H54 (cell line): ENCODE results near the gene SLC6A13.
A peak's percentile ranks its signal among the peaks of the same experiment; 100 is the strongest.

Source experiments
- DNase-seq: peaks from one replicate; pipeline ENCODE4 v3.0.0; 2011; ENCODE audit warnings: low spot score, mixed read lengths; ENCODE audit not compliant: insufficient read length
- FAIRE-seq: peaks from 3 replicates; lab custom pipeline; 2011; peaks lifted over from hg19 to GRCh38; lab: Jason Lieb, UNC
- POLR2A ChIP-seq: IDR thresholded peaks from 2 replicates; pipeline ENCODE4 v1.6.1; 2011; ENCODE audit warnings: low read depth, mild to moderate bottlenecking, low read length

The SLC6A13 gene

GRCh38 chr12:186006-186625 is 76.5 kb downstream of the SLC6A13 start:
- DNase-seq (no peak), FAIRE-seq (no peak)
- no peak for TF ChIP-seq POLR2A

GRCh38 chr12:185576-185955 is 77.1 kb downstream of the SLC6A13 start:
- DNase-seq, result no peak
- no peak for FAIRE-seq
- TF ChIP-seq POLR2A, result no peak

- FAIRE-seq, result no peak
These were observed 77.6 kb downstream of the SLC6A13 start for GRCh38 chr12:184811-185575.

GRCh38 chr12:182381-182892 is 80.2 kb downstream of the SLC6A13 start:
- 0 out of 2 replicates have a peak, but pooled peaks have one; percentile 25 for TF ChIP-seq POLR2A
- peak; percentile 76 for FAIRE-seq
- peak; percentile 97 for DNase-seq

More at GRCh38 chr12:184811-185575, 77.6 kb downstream of the SLC6A13 start:
- no peak for TF ChIP-seq POLR2A
- no peak for DNase-seq

GRCh38 chr12:181921-182320 is 80.7 kb downstream of the SLC6A13 start:
- no peak for TF ChIP-seq POLR2A
- no peak for DNase-seq
- FAIRE-seq, result no peak

GRCh38 chr12:180445-180844 is 82.2 kb downstream of the SLC6A13 start:
- TF ChIP-seq POLR2A, result no peak
- FAIRE-seq, result no peak
- DNase-seq, result no peak

- FAIRE-seq (no peak), DNase-seq (no peak)
- no peak for TF ChIP-seq POLR2A
These were observed 82.8 kb downstream of the SLC6A13 start for GRCh38 chr12:179885-180284.

GRCh38 chr12:179131-179884 is 83.3 kb downstream of the SLC6A13 start:
- DNase-seq, result no peak
- no peak for TF ChIP-seq POLR2A
- no peak for FAIRE-seq

GRCh38 chr12:178829-179109 is 83.9 kb downstream of the SLC6A13 start:
- TF ChIP-seq POLR2A, result no peak
- no peak for FAIRE-seq
- DNase-seq, result no peak

GRCh38 chr12:177980-178828 is 84.4 kb downstream of the SLC6A13 start:
- FAIRE-seq (no peak), DNase-seq (no peak)
- no peak for TF ChIP-seq POLR2A

GRCh38 chr12:177336-177979 is 85.2 kb downstream of the SLC6A13 start:
- no peak for TF ChIP-seq POLR2A
- no peak for DNase-seq
- no peak for FAIRE-seq

- TF ChIP-seq POLR2A, result peak; percentile 35; the same call in 1 of the 2 replicates
- FAIRE-seq, result no peak
These were observed 86.1 kb downstream of the SLC6A13 start for GRCh38 chr12:176321-177181.

More at GRCh38 chr12:176321-177181, 86.1 kb downstream of the SLC6A13 start:
- DNase-seq, result peak; percentile 90
